ENCODE results near the gene NDUFS6. TPM values are rescaled to one million over a fixed set of nuclear protein-coding genes. Genes with fewer than 3 reads are reported as not detected.

Gene NDUFS6
- total RNA-seq, 1 experiment from 2014 or later, result 59.7 TPM

GRCh38 chr5:1855596-1855995 lies 54.4 kb downstream of the NDUFS6 start:
- ChIA-PET POLR2A (no interaction called here), CTCF (no interaction called here)
- intact Hi-C loops (cut with micrococcal nuclease; ENCODE audit: unreplicated experiment), result no loop called here
- H3K4me3 ChIP-seq (ENCODE audit: low read depth, low read length), result no peak overlapping the region
- no peaks in the 10 kb centered on the region for H3K36me3 ChIP-seq (ENCODE audit: control insufficient read depth, insufficient read depth, low read length)
- H3K4me1 ChIP-seq, result no peaks in the 10 kb centered on the region
- no peak for TF ChIP-seq CTCF (IDR thresholded peaks at IDR 0.05; ENCODE audit: insufficient read depth in 1 of 2, low read depth in 1 of 2, low read length in 1 of 2, severe bottlenecking in 1 of 2, unreplicated experiment in 1 of 2)
- no TSS peak for BruUV-seq (replicated peaks)
- Mint-ChIP-seq H3K36me3 (ENCODE audit: insufficient read depth, unreplicated experiment) (no peaks in the 10 kb centered on the region), H3K4me1 (ENCODE audit: low read depth, unreplicated experiment) (no peaks in the 10 kb centered on the region), H3K27me3 (ENCODE audit: insufficient read depth, unreplicated experiment) (peaks cover 4% of the 10 kb centered on the region), H3K4me3 (ENCODE audit: unreplicated experiment) (no peak overlapping the region), H3K9me3 (ENCODE audit: unreplicated experiment) (no peaks in the 10 kb centered on the region), H3K27ac (ENCODE audit: unreplicated experiment) (no peak overlapping the region)
- DNase-seq, result no peak
- no peaks in the 10 kb centered on the region for H3K9me3 ChIP-seq
- no peaks in the 10 kb centered on the region for H3K27me3 ChIP-seq (replicated peaks; ENCODE audit: control insufficient read depth, insufficient read depth, low read length)

- Histone ChIP-seq H3K4me1 (no peaks in the 10 kb centered on the region), H3K4me3 (ENCODE audit: low read depth, low read length) (no peak overlapping the region), H3K27me3 (replicated peaks; ENCODE audit: control insufficient read depth, insufficient read depth, low read length) (no peaks in the 10 kb centered on the region), H3K36me3 (ENCODE audit: control insufficient read depth, insufficient read depth, low read length) (no peaks in the 10 kb centered on the region), H3K9me3 (no peaks in the 10 kb centered on the region)
- no peak for DNase-seq
- Mint-ChIP-seq H3K4me1 (ENCODE audit: low read depth, unreplicated experiment) (no peaks in the 10 kb centered on the region), H3K27me3 (ENCODE audit: insufficient read depth, unreplicated experiment) (peaks cover 4% of the 10 kb centered on the region), H3K9me3 (ENCODE audit: unreplicated experiment) (no peaks in the 10 kb centered on the region), H3K36me3 (ENCODE audit: insufficient read depth, unreplicated experiment) (no peaks in the 10 kb centered on the region), H3K27ac (ENCODE audit: unreplicated experiment) (no peak overlapping the region), H3K4me3 (ENCODE audit: unreplicated experiment) (no peak overlapping the region)
- ChIA-PET POLR2A (no interaction called here), CTCF (no interaction called here)
- no peak for TF ChIP-seq CTCF (IDR thresholded peaks at IDR 0.05; ENCODE audit: insufficient read depth in 1 of 2, low read depth in 1 of 2, low read length in 1 of 2, severe bottlenecking in 1 of 2, unreplicated experiment in 1 of 2)
- intact Hi-C loops (cut with micrococcal nuclease; ENCODE audit: unreplicated experiment), result no loop called here
- BruUV-seq (replicated peaks), result no TSS peak
Measured at GRCh38 chr5:1856596-1857255, 55.5 kb downstream of the NDUFS6 start.

DNA sequence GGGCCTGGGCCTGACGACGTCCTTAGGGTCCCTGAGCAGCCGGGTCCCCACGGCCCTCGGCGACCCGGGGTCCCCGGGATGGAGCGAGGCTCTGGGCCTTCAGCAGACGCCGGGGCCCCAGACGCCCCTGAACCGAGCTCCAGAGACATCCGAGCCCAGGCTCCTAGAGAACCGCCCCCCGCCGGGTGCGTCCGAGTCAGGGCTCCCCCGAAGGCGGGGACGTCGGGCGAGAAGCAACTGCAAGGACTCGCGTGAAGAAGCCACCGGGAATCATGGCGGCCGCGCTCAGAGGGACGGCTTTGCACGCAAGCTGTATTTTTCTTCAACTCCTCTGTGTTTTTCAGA lies 56.0 kb downstream of the NDUFS6 start:
- DNase-seq, result no peak
- no peaks in the 10 kb centered on the region for H3K9me3 Mint-ChIP-seq (ENCODE audit: unreplicated experiment)
- Histone ChIP-seq H3K27me3 (replicated peaks; ENCODE audit: control insufficient read depth, insufficient read depth, low read length) (no peaks in the 10 kb centered on the region), H3K4me3 (ENCODE audit: low read depth, low read length) (no peak overlapping the region), H3K4me1 (no peaks in the 10 kb centered on the region), H3K9me3 (no peaks in the 10 kb centered on the region), H3K36me3 (ENCODE audit: control insufficient read depth, insufficient read depth, low read length) (no peaks in the 10 kb centered on the region)
- peaks cover 4% of the 10 kb centered on the region for H3K27me3 Mint-ChIP-seq (ENCODE audit: insufficient read depth, unreplicated experiment)
- BruUV-seq (replicated peaks), result no TSS peak
- no peak overlapping the region for H3K27ac Mint-ChIP-seq (ENCODE audit: unreplicated experiment)
- H3K4me1 Mint-ChIP-seq (ENCODE audit: low read depth, unreplicated experiment), result no peaks in the 10 kb centered on the region
- intact Hi-C loops (cut with micrococcal nuclease; ENCODE audit: unreplicated experiment), result no loop called here
- H3K36me3 Mint-ChIP-seq (ENCODE audit: insufficient read depth, unreplicated experiment), result no peaks in the 10 kb centered on the region
- H3K4me3 Mint-ChIP-seq (ENCODE audit: unreplicated experiment), result no peak overlapping the region
- CTCF ChIA-PET, result no interaction called here
- POLR2A ChIA-PET, result no interaction called here
- TF ChIP-seq CTCF (IDR thresholded peaks at IDR 0.05; ENCODE audit: insufficient read depth in 1 of 2, low read depth in 1 of 2, low read length in 1 of 2, severe bottlenecking in 1 of 2, unreplicated experiment in 1 of 2), result no peak

Data from Caco-2 (cell line).